Sigmoid colon (tissue), 4 donors: ENCODE results near the gene KIF26B.

ENCODE experiments used
- EP300 ChIP-seq, 4 donors: sonication (generic); formaldehyde crosslinking; IDR thresholded peaks; one replicate each; pipeline ENCODE4 v1.6.1; 2017; ENCODE audit warnings: antibody characterized with exemption in 4 of 4
- POLR2A ChIP-seq, 2 donors: fragments of 450-650 bp; IDR thresholded peaks; one replicate each; pipeline ENCODE4 v1.6.1; 2016; ENCODE audit warnings: antibody characterized with exemption in 2 of 2, mild to moderate bottlenecking in 2 of 2, moderate library complexity in 2 of 2
- TF ChIP-seq, protein P1 (sequence below), 4 experiments: fragments of 450-650 bp in 3 of 4; fragments of 200-600 bp in 1 of 4; IDR thresholded peaks; one replicate each; pipeline ENCODE4 v1.5.1; 2016 to 2019; ENCODE audit warnings: antibody characterized with exemption in 4 of 4, mild to moderate bottlenecking in 3 of 4, moderate library complexity in 2 of 4

DNA sequence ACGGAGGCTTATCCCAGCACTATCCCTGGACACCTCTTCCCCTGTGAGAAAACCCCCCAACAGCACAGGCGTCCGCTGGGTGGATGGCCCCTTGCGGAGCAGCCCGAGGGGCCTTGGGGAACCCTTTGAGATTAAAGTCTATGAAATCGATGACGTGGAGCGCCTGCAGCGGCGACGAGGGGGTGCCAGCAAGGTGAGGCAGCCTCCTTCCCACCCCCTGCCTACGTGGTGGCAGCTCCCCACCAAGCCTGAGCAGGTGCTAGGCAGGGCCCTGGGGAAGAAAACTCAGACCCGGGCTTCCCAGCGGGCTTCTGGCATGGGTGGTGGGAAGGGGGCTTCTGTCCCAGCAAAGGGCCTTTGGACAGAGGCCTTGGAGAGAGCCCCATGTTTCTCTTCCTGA lies 543.3 kb downstream of the KIF26B start:
- TF ChIP-seq, protein P1, sequence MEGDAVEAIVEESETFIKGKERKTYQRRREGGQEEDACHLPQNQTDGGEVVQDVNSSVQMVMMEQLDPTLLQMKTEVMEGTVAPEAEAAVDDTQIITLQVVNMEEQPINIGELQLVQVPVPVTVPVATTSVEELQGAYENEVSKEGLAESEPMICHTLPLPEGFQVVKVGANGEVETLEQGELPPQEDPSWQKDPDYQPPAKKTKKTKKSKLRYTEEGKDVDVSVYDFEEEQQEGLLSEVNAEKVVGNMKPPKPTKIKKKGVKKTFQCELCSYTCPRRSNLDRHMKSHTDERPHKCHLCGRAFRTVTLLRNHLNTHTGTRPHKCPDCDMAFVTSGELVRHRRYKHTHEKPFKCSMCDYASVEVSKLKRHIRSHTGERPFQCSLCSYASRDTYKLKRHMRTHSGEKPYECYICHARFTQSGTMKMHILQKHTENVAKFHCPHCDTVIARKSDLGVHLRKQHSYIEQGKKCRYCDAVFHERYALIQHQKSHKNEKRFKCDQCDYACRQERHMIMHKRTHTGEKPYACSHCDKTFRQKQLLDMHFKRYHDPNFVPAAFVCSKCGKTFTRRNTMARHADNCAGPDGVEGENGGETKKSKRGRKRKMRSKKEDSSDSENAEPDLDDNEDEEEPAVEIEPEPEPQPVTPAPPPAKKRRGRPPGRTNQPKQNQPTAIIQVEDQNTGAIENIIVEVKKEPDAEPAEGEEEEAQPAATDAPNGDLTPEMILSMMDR (IDR thresholded peaks at IDR 0.05) = no peak
- no peak for TF ChIP-seq POLR2A (IDR thresholded peaks at IDR 0.05)
- no peak for TF ChIP-seq EP300 (IDR thresholded peaks at IDR 0.05)
